GM12864 (cell line): ENCODE results near the gene DSCAML1.

Experiments used
- DNase-seq: peaks from one replicate; pipeline ENCODE4 v3.0.0-alpha.2; 2011; ENCODE audit warnings: low read depth
- H3K4me3 ChIP-seq: 2 replicates; pipeline ENCODE4 v1.5.1; 2011; ENCODE audit warnings: mild to moderate bottlenecking, low read depth, low read length, control low read depth
- TF ChIP-seq, protein P1 (sequence below): IDR thresholded peaks from 2 replicates; pipeline ENCODE4 v1.5.1; 2011; ENCODE audit warnings: low read depth, mild to moderate bottlenecking, moderate library complexity, low read length, control low read depth, inconsistent platforms; ENCODE audit errors: missing control alignments

The DSCAML1 gene

DNA sequence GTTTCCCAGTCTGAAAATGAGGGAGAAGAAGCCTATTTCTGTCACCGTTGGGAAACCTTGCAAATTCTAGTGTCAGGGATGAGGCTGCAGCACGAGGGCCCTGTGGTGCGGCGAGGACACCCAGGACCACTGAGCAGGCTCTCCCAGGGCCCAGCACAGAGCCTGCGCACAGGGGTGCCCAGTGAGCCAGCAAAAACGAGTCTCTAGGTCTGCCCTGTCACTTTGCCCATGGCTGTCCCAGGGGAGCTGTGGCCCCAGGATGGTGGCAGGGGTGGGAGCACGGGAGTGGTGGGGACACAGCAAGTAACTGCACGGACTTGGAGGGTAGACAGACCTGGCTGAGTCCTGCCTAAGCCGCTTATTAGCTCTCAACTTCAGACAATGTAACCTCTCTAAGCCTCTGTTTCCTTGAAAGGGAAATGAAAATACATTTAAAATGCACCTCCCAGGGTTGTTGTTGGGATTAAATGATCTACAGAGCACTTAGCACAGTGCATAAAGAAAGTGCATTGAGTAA is 44.2 kb downstream of the DSCAML1 start:
- H3K4me3 ChIP-seq, result no peak overlapping the region
- DNase-seq, result no peak
- TF ChIP-seq, protein P1, sequence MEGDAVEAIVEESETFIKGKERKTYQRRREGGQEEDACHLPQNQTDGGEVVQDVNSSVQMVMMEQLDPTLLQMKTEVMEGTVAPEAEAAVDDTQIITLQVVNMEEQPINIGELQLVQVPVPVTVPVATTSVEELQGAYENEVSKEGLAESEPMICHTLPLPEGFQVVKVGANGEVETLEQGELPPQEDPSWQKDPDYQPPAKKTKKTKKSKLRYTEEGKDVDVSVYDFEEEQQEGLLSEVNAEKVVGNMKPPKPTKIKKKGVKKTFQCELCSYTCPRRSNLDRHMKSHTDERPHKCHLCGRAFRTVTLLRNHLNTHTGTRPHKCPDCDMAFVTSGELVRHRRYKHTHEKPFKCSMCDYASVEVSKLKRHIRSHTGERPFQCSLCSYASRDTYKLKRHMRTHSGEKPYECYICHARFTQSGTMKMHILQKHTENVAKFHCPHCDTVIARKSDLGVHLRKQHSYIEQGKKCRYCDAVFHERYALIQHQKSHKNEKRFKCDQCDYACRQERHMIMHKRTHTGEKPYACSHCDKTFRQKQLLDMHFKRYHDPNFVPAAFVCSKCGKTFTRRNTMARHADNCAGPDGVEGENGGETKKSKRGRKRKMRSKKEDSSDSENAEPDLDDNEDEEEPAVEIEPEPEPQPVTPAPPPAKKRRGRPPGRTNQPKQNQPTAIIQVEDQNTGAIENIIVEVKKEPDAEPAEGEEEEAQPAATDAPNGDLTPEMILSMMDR, result no peak

DNA sequence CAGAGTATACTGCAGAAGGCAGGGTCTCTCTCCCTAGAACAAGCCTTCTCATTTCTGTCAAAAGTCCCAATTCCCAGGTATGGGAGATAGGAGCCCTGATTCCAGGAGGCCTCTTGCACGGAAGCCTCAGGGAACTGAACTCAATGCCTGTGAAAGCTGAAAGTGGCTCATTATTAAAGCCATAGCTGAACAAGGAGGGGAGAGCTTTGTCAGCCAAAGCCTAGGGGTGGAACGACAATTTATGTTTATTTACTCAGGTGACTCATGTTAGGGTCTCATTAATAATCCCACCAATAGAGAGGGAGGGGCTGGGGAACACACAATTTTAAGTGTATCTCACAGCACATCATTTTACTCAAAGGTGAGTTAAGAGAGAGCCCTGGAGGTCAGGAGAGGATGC is 44.9 kb downstream of the DSCAML1 start:
- TF ChIP-seq, protein P1, result no peak
- DNase-seq, result no peak
- no peak overlapping the region for H3K4me3 ChIP-seq

DNA sequence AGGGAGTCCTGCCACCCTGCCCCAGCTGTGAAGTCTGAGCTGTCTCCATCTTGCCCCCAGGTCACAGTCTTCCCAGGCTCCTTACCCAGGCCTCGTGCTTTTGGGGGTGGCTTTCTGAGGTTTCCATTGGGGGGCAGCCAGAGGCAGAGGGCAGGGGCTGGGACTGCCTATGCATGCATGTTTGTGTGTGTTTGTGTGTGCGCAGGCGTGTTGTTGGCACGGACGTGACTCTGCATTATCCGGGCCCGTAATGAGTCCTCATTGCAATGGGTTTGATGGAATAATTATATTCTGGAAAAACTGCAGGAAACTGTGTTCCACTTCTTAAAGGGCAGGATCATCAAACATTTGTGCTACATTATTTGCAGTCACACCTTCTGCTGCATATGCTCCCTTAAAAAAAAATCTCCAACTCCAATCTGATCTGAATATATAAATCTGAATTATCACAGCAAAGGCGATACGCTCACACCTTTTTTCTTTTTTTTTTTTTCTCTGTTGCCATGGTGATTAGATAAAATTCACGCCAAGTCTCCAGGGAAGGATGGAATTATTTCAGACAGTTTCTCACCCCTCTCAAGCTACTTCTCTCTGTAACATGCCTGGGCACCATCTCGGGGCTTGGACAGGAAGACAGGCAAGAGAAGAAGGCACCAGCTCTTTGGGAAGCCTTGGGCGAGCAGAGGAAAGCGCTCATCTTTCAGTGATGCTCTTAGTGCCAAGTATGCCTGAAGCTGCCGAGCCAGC is 45.9 kb downstream of the DSCAML1 start:
- TF ChIP-seq, protein P1, result no peak
- no peak for DNase-seq
- no peak overlapping the region for H3K4me3 ChIP-seq

DNA sequence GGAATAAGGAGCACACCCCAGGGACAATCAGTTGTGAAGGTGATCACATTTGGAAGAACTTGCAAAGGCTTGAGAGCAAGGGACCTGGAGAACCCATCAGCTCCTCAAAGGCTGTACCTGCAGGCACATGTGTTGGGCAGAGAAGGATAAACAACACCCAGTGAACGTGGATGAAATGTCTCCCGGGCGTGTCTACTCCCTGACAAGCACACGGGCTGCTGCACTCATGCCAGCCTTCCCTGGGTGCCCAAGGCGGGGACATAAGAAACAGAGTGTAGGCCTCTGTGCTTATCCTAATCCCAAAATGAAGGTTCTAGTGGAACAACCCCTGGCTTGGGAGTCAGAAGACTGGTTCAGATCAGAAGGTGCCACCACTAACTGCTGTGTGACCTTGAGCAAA is 46.7 kb downstream of the DSCAML1 start:
- TF ChIP-seq, protein P1, result no peak
- no peak for DNase-seq
- H3K4me3 ChIP-seq, result no peak overlapping the region

DNA sequence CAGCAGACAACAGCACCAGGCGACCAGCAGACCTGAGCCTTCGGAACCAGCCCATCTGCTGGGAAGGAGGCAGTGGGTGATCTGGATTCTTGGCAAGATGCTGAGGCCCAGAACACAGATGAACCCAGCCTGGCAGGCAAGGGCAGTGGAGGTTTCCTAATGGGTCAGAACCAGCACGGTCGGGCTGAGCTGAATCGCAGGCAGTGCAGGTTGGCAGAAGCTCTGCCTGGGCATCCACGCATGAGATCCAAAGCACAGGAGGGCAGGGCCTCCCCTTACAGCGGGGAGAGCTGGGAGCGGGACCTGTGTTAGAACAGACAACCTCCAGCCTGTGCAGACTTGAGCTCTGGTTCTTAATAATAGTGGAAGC is 47.5 kb downstream of the DSCAML1 start:
- no peak for DNase-seq
- TF ChIP-seq, protein P1, result no peak
- no peak overlapping the region for H3K4me3 ChIP-seq

DNA sequence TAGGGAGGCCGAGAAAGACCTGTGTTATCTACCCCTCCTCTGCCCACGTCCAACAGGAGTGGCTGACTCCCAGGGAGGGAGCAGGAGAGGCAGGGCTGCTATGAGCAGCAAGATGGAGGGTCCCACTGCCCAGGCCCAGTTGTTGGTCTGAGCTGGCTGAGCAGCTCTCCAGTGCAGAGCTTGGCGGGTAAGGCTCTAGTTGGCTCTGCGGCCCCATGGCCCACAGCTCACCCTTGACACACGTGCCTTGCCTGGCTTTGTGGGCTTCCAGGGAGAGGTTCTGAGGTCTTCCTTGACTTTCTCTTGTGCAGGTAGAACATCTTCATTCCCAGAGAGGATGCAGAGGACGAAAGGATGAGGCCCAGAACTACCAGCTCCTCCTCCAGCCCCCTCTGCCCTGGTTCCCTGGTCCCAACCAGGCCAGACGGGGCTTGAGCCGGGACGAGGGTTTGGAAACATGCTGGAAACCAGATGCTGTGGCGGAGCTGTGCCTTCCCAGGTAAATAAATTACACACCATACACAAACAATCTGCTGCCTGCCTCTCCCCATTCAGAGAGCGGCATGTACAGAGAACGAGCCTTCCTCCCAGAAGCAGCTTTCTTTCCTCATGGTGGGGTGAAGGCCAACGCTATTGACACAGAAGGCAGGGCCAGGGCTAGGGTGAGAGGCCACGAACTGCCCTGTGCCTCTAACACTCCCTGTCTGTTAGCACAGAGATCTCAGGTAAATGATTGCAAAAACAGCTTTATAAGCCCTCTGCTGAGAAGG is 48.1 kb downstream of the DSCAML1 start:
- no peak overlapping the region for H3K4me3 ChIP-seq
- TF ChIP-seq, protein P1, result no peak
- DNase-seq, result no peak
